HEK293 (cell line): ENCODE results near the gene STRIT1.

Experiments used
- CTCF ChIA-PET: fragments of 350-600 bp; formaldehyde crosslinking; extraction: SDS; loops from one replicate; lab custom pipeline; 2021; ENCODE audit warnings: antibody characterized with exemption; lab: Yijun Ruan, JAX
- POLR2A ChIA-PET: fragments of 300-600 bp; formaldehyde crosslinking; extraction: SDS; loops from one replicate; lab custom pipeline; 2020; ENCODE audit warnings: antibody characterized with exemption, inconsistent platforms; lab: Yijun Ruan, JAX
- H3K27ac ChIP-seq: fragments of 200-500 bp; sonication (Bioruptor generic); 2 replicates; pipeline ENCODE4 v1.5.1; 2014; ENCODE audit warnings: low read depth, low read length, control low read depth, inconsistent platforms; ENCODE audit errors: extremely low read depth
- H3K36me3 ChIP-seq, 2 experiments: fragments of 200-500 bp in 1 of 2; sonication (Bioruptor generic) in 1 of 2; 1 replicate in 1 of 2; 2 replicates in 1 of 2; pipeline ENCODE4 v1.5.1; 2014 to 2017; ENCODE audit warnings: inconsistent platforms in 2 of 2, low read length in 2 of 2; ENCODE audit not compliant: control insufficient read depth in 2 of 2, insufficient read depth in 1 of 2
- H3K4me1 ChIP-seq: fragments of 200-500 bp; sonication (Bioruptor generic); 2 replicates; pipeline ENCODE4 v1.5.1; 2014; ENCODE audit warnings: mild to moderate bottlenecking, low read length, inconsistent platforms; ENCODE audit not compliant: control insufficient read depth, insufficient read depth
- H3K4me3 ChIP-seq: 2 replicates; pipeline ENCODE4 v1.5.1; 2011; ENCODE audit warnings: low read depth, mild to moderate bottlenecking, control low read depth, low read length, moderate library complexity
- H3K9me3 ChIP-seq: fragments of 200-500 bp; sonication (Bioruptor generic); 2 replicates; pipeline ENCODE4 v1.5.1; 2014; ENCODE audit warnings: low read depth, low read length, inconsistent platforms; ENCODE audit not compliant: control insufficient read depth, insufficient read depth
- GLI4 ChIP-seq: fragments of 450-650 bp; formaldehyde crosslinking; IDR thresholded peaks from 2 replicates; pipeline ENCODE4 v1.5.1; 2016; ENCODE audit warnings: missing biosample characterization, missing genetic modification characterization
- GLIS2 ChIP-seq: fragments of 450-650 bp; formaldehyde crosslinking; IDR thresholded peaks from 2 replicates; pipeline ENCODE4 v1.5.1; 2016; ENCODE audit warnings: missing biosample characterization, missing genetic modification characterization
- KLF9 ChIP-seq: fragments of 450-650 bp; formaldehyde crosslinking; IDR thresholded peaks from 2 replicates; pipeline ENCODE4 v1.5.1; 2016; ENCODE audit warnings: missing biosample characterization, missing genetic modification characterization, low read depth
- REPIN1 ChIP-seq: fragments of 450-650 bp; formaldehyde crosslinking; IDR thresholded peaks from 2 replicates; pipeline ENCODE4 v1.5.1; 2017; ENCODE audit warnings: missing biosample characterization, missing genetic modification characterization, low read depth
- SETDB1 ChIP-seq: IDR thresholded peaks from one replicate; pipeline ENCODE4 v1.6.1; 2017; ENCODE audit warnings: mild to moderate bottlenecking, low read length, moderate library complexity, mixed read lengths; ENCODE audit not compliant: insufficient read length
- ZFP3 ChIP-seq: fragments of 450-650 bp; formaldehyde crosslinking; IDR thresholded peaks from 2 replicates; pipeline ENCODE4 v1.5.1; 2016; ENCODE audit warnings: low read depth, missing biosample characterization, missing genetic modification characterization
- ZNF157 ChIP-seq: fragments of 450-650 bp; formaldehyde crosslinking; IDR thresholded peaks from 2 replicates; pipeline ENCODE4 v1.5.1; 2016; ENCODE audit warnings: missing biosample characterization, missing genetic modification characterization
- ZNF169 ChIP-seq: fragments of 450-650 bp; formaldehyde crosslinking; IDR thresholded peaks from 2 replicates; pipeline ENCODE4 v1.5.1; 2016; ENCODE audit warnings: missing biosample characterization, missing genetic modification characterization
- ZNF174 ChIP-seq: fragments of 450-650 bp; formaldehyde crosslinking; IDR thresholded peaks from 2 replicates; pipeline ENCODE4 v1.5.0; 2017; ENCODE audit warnings: missing biosample characterization, mild to moderate bottlenecking, missing genetic modification characterization
- ZNF202 ChIP-seq: fragments of 450-650 bp; formaldehyde crosslinking; IDR thresholded peaks from 2 replicates; pipeline ENCODE4 v1.5.1; 2016; ENCODE audit warnings: missing biosample characterization, missing genetic modification characterization, borderline replicate concordance
- ZNF214 ChIP-seq: fragments of 450-650 bp; formaldehyde crosslinking; IDR thresholded peaks from 2 replicates; pipeline ENCODE4 v1.5.1; 2017; ENCODE audit warnings: missing biosample characterization, mild to moderate bottlenecking, missing genetic modification characterization, borderline replicate concordance
- ZNF473 ChIP-seq: fragments of 450-650 bp; formaldehyde crosslinking; IDR thresholded peaks from 2 replicates; pipeline ENCODE4 v1.5.1; 2017; ENCODE audit warnings: missing biosample characterization, missing genetic modification characterization
- ZNF510 ChIP-seq: fragments of 450-650 bp; formaldehyde crosslinking; IDR thresholded peaks from 2 replicates; pipeline ENCODE4 v1.5.1; 2018; ENCODE audit warnings: mild to moderate bottlenecking, missing genetic modification characterization, missing biosample characterization; ENCODE audit not compliant: insufficient replicate concordance
- ZNF558 ChIP-seq: fragments of 450-650 bp; formaldehyde crosslinking; IDR thresholded peaks from 2 replicates; pipeline ENCODE4 v1.5.1; 2016; ENCODE audit warnings: missing biosample characterization, missing genetic modification characterization
- ZNF585B ChIP-seq: fragments of 450-650 bp; formaldehyde crosslinking; IDR thresholded peaks from 2 replicates; pipeline ENCODE4 v1.5.1; 2016; ENCODE audit warnings: missing biosample characterization, missing genetic modification characterization
- ZNF623 ChIP-seq: fragments of 450-650 bp; formaldehyde crosslinking; IDR thresholded peaks from 2 replicates; pipeline ENCODE4 v1.5.1; 2016; ENCODE audit warnings: missing biosample characterization, missing genetic modification characterization
- ZNF76 ChIP-seq: fragments of 450-650 bp; formaldehyde crosslinking; IDR thresholded peaks from 2 replicates; pipeline ENCODE4; 2016; ENCODE audit warnings: low read depth, missing biosample characterization, missing genetic modification characterization, borderline replicate concordance
- ZNF791 ChIP-seq: fragments of 450-650 bp; formaldehyde crosslinking; IDR thresholded peaks from 2 replicates; pipeline ENCODE4 v1.5.1; 2016; ENCODE audit warnings: missing biosample characterization, missing genetic modification characterization
- ZNF837 ChIP-seq: fragments of 450-650 bp; formaldehyde crosslinking; IDR thresholded peaks from 2 replicates; pipeline ENCODE4 v1.5.1; 2016; ENCODE audit warnings: missing biosample characterization, missing genetic modification characterization
- ZXDB ChIP-seq: fragments of 450-650 bp; formaldehyde crosslinking; IDR thresholded peaks from 2 replicates; pipeline ENCODE4 v1.5.1; 2016; ENCODE audit warnings: missing biosample characterization, missing genetic modification characterization
- TF ChIP-seq, protein P1 (sequence below): sonication (generic); formaldehyde crosslinking; IDR thresholded peaks from 2 replicates; pipeline ENCODE4 v1.8.1; 2022; ENCODE audit warnings: mild to moderate bottlenecking, moderate library complexity, missing genetic modification reagents
- TF ChIP-seq, protein P2 (sequence below): fragments of 450-650 bp; formaldehyde crosslinking; IDR thresholded peaks from 2 replicates; pipeline ENCODE4 v1.5.1; 2017; ENCODE audit warnings: missing biosample characterization, missing genetic modification characterization
- TF ChIP-seq, protein P3 (sequence below): IDR thresholded peaks from 2 replicates; pipeline ENCODE4 v1.6.1; 2011; ENCODE audit warnings: mild to moderate bottlenecking, low read depth, low read length, borderline replicate concordance
- TF ChIP-seq, protein P4 (sequence below): fragments of 450-650 bp; formaldehyde crosslinking; IDR thresholded peaks from 2 replicates; pipeline ENCODE4 v1.5.0; 2017; ENCODE audit warnings: missing biosample characterization, missing genetic modification characterization, borderline replicate concordance
- TF ChIP-seq, protein P5 (sequence below): fragments of 450-650 bp; formaldehyde crosslinking; IDR thresholded peaks from 2 replicates; pipeline ENCODE4 v1.5.1; 2016; ENCODE audit warnings: missing biosample characterization, missing genetic modification characterization
- TF ChIP-seq, protein P6 (sequence below): fragments of 450-650 bp; formaldehyde crosslinking; conservative IDR thresholded peaks from 2 replicates; pipeline ENCODE4 v1.5.1; 2016; ENCODE audit warnings: low read depth, missing biosample characterization, missing genetic modification characterization

STRIT1 gene

DNA sequence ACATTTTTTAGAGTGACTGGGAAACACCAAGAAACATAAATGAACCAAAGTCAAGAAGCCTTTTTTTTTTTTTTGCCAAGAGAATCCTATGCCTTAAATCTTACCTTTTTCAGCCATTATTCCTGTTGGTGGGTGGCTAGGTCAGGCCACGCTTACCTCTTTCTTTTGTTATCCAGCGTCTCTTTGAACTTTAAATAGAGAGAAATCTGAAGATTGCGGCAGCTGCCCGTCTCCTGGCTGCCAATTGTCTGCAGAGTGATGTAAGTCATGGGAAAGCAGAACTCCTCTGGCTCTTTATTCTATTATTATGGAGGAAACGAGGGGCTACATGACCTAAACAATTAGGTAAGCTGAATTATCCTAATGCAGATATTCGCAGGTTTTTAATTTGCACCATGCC, at the start of gene STRIT1:
Gene STRIT1, minus strand, starts transcription at position 168 of the 400 bp plus-strand sequence.
- TF ChIP-seq ZNF214 (tag by site-specific recombination) (no peak), ZNF174 (no peak), REPIN1 (tag by site-specific recombination) (no peak), ZNF202 (tag by site-specific recombination) (no peak), ZXDB (tag by site-specific recombination) (no peak), GLI4 (tag by site-specific recombination) (no peak), ZNF837 (no peak), ZNF585B (tag by site-specific recombination) (no peak), SETDB1 (no peak), ZFP3 (tag by site-specific recombination) (no peak), ZNF157 (tag by site-specific recombination) (no peak), ZNF169 (no peak), KLF9 (tag by site-specific recombination) (no peak), ZNF76 (tag by site-specific recombination) (no peak), ZNF473 (tag by site-specific recombination) (no peak)
- TF ChIP-seq, protein P1, sequence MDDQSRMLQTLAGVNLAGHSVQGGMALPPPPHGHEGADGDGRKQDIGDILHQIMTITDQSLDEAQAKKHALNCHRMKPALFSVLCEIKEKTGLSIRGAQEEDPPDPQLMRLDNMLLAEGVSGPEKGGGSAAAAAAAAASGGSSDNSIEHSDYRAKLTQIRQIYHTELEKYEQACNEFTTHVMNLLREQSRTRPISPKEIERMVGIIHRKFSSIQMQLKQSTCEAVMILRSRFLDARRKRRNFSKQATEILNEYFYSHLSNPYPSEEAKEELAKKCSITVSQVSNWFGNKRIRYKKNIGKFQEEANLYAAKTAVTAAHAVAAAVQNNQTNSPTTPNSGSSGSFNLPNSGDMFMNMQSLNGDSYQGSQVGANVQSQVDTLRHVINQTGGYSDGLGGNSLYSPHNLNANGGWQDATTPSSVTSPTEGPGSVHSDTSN (CRISPR knock-in tag), result no peak
- TF ChIP-seq, protein P2, sequence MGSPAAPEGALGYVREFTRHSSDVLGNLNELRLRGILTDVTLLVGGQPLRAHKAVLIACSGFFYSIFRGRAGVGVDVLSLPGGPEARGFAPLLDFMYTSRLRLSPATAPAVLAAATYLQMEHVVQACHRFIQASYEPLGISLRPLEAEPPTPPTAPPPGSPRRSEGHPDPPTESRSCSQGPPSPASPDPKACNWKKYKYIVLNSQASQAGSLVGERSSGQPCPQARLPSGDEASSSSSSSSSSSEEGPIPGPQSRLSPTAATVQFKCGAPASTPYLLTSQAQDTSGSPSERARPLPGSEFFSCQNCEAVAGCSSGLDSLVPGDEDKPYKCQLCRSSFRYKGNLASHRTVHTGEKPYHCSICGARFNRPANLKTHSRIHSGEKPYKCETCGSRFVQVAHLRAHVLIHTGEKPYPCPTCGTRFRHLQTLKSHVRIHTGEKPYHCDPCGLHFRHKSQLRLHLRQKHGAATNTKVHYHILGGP (tag by site-specific recombination), result no peak
- TF ChIP-seq, protein P3, sequence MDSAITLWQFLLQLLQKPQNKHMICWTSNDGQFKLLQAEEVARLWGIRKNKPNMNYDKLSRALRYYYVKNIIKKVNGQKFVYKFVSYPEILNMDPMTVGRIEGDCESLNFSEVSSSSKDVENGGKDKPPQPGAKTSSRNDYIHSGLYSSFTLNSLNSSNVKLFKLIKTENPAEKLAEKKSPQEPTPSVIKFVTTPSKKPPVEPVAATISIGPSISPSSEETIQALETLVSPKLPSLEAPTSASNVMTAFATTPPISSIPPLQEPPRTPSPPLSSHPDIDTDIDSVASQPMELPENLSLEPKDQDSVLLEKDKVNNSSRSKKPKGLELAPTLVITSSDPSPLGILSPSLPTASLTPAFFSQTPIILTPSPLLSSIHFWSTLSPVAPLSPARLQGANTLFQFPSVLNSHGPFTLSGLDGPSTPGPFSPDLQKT, result no peak
- H3K9me3 ChIP-seq, result no peaks in the 10 kb centered on the region
- CTCF ChIA-PET, result no interaction called here
- H3K4me3 ChIP-seq, result no peak within 1 kb of the TSS
- no peak within 1 kb of the TSS for H3K27ac ChIP-seq
- POLR2A ChIA-PET, result no interaction called here
- no peaks in the 10 kb centered on the region for H3K36me3 ChIP-seq
- no peaks in the 10 kb centered on the region for H3K4me1 ChIP-seq

DNA sequence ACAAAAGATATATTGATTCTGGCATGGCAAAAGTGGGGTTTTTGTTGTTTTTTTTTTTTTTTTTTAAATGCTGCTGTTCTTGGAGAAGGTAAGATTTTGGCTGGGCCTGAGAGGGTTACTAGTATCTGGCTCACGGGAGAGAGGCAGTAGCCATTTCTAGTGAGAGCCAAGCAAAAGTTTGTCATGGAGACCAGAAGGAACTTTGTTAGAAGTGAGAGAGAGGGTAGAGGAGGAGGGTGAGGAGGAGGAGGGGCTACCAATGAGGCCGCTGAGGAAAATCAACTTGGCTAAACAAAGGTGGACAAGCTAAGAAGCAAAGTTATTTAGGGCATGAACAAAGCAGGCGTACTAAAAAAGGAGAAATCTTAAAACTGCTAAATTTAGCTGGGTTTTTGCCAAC, 48.9 kb upstream of the STRIT1 start:
- Histone ChIP-seq H3K4me1 (no peaks in the 10 kb centered on the region), H3K27ac (no peak overlapping the region), H3K9me3 (no peaks in the 10 kb centered on the region), H3K36me3 (no peaks in the 10 kb centered on the region), H3K4me3 (no peak overlapping the region)
- ChIA-PET POLR2A (no interaction called here), CTCF (interaction anchor here (0.7 kb wide), 1 partner anchor 584 kb away, joined by 5 read pairs; no protein-coding TSS in a partner anchor)
- TF ChIP-seq ZNF791 (tag by site-specific recombination) (no peak), KLF9 (tag by site-specific recombination) (no peak), GLIS2 (tag by site-specific recombination) (no peak), ZNF623 (no peak), ZNF558 (tag by site-specific recombination) (no peak), ZNF510 (tag by site-specific recombination) (no peak)
- TF ChIP-seq, protein P4, sequence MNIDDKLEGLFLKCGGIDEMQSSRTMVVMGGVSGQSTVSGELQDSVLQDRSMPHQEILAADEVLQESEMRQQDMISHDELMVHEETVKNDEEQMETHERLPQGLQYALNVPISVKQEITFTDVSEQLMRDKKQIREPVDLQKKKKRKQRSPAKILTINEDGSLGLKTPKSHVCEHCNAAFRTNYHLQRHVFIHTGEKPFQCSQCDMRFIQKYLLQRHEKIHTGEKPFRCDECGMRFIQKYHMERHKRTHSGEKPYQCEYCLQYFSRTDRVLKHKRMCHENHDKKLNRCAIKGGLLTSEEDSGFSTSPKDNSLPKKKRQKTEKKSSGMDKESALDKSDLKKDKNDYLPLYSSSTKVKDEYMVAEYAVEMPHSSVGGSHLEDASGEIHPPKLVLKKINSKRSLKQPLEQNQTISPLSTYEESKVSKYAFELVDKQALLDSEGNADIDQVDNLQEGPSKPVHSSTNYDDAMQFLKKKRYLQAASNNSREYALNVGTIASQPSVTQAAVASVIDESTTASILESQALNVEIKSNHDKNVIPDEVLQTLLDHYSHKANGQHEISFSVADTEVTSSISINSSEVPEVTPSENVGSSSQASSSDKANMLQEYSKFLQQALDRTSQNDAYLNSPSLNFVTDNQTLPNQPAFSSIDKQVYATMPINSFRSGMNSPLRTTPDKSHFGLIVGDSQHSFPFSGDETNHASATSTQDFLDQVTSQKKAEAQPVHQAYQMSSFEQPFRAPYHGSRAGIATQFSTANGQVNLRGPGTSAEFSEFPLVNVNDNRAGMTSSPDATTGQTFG, result no peak
- TF ChIP-seq, protein P5, sequence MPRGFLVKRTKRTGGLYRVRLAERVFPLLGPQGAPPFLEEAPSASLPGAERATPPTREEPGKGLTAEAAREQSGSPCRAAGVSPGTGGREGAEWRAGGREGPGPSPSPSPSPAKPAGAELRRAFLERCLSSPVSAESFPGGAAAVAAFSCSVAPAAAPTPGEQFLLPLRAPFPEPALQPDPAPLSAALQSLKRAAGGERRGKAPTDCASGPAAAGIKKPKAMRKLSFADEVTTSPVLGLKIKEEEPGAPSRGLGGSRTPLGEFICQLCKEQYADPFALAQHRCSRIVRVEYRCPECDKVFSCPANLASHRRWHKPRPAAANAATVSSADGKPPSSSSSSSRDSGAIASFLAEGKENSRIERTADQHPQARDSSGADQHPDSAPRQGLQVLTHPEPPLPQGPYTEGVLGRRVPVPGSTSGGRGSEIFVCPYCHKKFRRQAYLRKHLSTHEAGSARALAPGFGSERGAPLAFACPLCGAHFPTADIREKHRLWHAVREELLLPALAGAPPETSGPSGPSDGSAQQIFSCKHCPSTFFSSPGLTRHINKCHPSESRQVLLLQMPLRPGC (tag by site-specific recombination), result no peak
- TF ChIP-seq, protein P6, sequence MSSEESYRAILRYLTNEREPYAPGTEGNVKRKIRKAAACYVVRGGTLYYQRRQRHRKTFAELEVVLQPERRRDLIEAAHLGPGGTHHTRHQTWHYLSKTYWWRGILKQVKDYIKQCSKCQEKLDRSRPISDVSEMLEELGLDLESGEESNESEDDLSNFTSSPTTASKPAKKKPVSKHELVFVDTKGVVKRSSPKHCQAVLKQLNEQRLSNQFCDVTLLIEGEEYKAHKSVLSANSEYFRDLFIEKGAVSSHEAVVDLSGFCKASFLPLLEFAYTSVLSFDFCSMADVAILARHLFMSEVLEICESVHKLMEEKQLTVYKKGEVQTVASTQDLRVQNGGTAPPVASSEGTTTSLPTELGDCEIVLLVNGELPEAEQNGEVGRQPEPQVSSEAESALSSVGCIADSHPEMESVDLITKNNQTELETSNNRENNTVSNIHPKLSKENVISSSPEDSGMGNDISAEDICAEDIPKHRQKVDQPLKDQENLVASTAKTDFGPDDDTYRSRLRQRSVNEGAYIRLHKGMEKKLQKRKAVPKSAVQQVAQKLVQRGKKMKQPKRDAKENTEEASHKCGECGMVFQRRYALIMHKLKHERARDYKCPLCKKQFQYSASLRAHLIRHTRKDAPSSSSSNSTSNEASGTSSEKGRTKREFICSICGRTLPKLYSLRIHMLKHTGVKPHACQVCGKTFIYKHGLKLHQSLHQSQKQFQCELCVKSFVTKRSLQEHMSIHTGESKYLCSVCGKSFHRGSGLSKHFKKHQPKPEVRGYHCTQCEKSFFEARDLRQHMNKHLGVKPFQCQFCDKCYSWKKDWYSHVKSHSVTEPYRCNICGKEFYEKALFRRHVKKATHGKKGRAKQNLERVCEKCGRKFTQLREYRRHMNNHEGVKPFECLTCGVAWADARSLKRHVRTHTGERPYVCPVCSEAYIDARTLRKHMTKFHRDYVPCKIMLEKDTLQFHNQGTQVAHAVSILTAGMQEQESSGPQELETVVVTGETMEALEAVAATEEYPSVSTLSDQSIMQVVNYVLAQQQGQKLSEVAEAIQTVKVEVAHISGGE, result no peak
